Muscle layer of duodenum (tissue), 2 donors: ENCODE results near the gene THADA.

Source experiments
- H3K27ac ChIP-seq: one replicate; pipeline ENCODE4 v1.7.0; 2013; ENCODE audit warnings: mild to moderate bottlenecking, low read length
- H3K27me3 ChIP-seq: one replicate; pipeline ENCODE4 v1.7.0; 2013; ENCODE audit warnings: low read depth, mild to moderate bottlenecking, control low read depth, low read length
- H3K36me3 ChIP-seq, 2 donors: one replicate each; pipeline ENCODE4 v1.7.0; 2013; ENCODE audit warnings: low read length in 2 of 2, control low read depth in 1 of 2, mild to moderate bottlenecking in 1 of 2; ENCODE audit not compliant: insufficient read depth in 2 of 2, control insufficient read depth in 1 of 2
- H3K4me1 ChIP-seq, 2 donors: one replicate each; pipeline ENCODE4 v1.7.0; 2013; ENCODE audit warnings: low read length in 2 of 2, mild to moderate bottlenecking in 2 of 2, control low read depth in 1 of 2, moderate library complexity in 1 of 2; ENCODE audit not compliant: insufficient read depth in 2 of 2, control insufficient read depth in 1 of 2
- H3K4me3 ChIP-seq, 2 donors: one replicate each; pipeline ENCODE4 v1.7.0; 2013; ENCODE audit warnings: low read length in 2 of 2, low read depth in 1 of 2, mild to moderate bottlenecking in 1 of 2
- H3K9me3 ChIP-seq, 2 donors: one replicate each; pipeline ENCODE4 v1.7.0; 2013; ENCODE audit warnings: low read length in 2 of 2, control low read depth in 1 of 2, mild to moderate bottlenecking in 1 of 2; ENCODE audit not compliant: control insufficient read depth in 1 of 2
- donor health status: healthy.

THADA gene

DNA sequence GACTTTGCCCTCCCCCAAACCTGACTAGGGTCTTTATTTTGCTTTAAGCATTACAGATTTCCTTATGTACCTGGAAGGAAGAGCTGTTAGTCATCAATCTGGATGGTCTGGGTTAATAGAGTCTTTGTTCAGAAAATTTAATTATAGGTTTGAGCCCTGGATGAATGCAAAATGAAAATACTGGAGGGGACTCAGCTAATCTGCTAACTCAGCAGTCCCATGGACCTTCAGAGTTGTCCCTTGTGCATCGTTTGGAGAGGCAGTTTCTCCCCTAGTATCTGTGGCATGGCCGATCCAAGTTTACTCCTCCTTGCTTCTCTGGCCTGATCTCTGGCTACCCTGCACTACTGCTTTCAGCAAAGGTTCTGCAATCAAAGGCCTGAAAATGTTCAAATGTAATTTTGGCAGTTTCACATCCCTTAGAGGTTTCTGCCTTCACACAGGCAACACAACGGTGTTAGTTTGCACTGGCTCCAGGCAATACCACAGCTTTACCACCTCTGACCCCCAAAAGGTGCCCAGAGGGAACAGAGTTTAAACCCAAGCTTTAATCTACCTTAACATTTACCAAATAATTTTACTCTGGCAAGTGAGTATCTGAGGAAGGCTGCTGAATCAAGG, 134.3 kb downstream of the THADA start:
- no peaks in the 10 kb centered on the region for H3K9me3 ChIP-seq
- H3K27ac ChIP-seq: no peak overlapping the region
- no peak overlapping the region for H3K4me3 ChIP-seq
- peaks cover 0 to 2% of the 10 kb centered on the region in 2 donors for H3K36me3 ChIP-seq
- no peaks in the 10 kb centered on the region for H3K27me3 ChIP-seq
- H3K4me1 ChIP-seq: peaks cover 21 to 25% of the 10 kb centered on the region in 2 donors

DNA sequence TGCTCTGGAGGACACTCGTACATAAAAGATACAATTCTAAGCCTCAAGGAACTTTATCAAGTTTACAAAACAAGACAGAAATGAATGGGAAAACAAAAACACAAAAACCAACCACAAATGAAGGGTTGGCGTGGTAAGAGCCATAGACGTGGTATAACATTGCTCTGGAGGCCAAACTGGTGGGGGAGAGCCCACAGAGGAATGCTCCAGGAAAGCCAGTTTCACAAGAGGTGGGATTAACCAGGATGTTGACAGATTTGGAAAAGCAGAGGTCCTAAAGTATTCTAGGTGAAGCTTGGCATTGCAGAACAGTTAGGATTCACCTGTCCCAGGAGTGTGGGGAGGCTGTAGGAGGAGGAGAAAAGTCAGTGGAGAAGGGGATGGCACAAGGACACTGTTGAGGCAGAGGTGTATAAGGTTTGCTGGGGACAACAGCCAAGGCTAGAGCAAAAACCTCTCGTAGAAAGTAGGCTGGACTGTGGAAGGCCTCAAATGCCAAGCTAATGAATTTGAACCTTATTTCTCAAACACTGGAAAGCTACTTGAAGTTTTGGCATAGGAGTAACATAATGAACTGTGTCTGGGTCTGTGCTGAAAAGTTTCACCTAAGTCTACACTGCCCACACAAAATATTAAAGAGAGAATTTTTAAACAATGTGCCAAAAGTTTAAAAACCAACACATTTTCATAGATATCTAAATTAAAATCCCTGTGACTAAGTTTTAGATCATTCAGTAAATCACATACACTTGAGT, 135.1 kb downstream of the THADA start:
- H3K4me3 ChIP-seq: no peak overlapping the region
- no peaks in the 10 kb centered on the region for H3K27me3 ChIP-seq
- H3K27ac ChIP-seq: no peak overlapping the region
- H3K4me1 ChIP-seq: peaks cover 26 to 28% of the 10 kb centered on the region in 2 donors
- H3K9me3 ChIP-seq: no peaks in the 10 kb centered on the region
- peaks cover 0 to 2% of the 10 kb centered on the region in 2 donors for H3K36me3 ChIP-seq

DNA sequence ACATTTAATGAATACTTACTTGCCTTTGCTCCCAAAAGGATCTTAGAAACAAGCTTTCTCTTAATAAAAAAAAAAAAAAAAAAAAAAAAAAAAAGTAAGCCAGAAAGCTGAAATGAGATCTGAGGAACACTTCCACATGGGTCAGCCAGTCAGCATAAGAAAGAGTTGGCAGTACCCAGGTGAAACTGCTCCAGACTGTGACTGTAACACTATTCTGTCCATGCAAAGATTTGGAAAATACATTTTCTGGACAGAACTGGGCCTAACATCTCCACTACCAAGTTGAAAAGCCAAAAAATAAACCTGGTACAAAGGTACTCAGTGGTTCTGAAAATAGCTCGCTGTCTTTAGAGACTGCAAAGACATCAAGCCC, 135.7 kb downstream of the THADA start:
- no peaks in the 10 kb centered on the region for H3K27me3 ChIP-seq
- no peaks in the 10 kb centered on the region for H3K9me3 ChIP-seq
- H3K4me1 ChIP-seq: peaks cover 31 to 32% of the 10 kb centered on the region in 2 donors
- peaks cover 0 to 2% of the 10 kb centered on the region in 2 donors for H3K36me3 ChIP-seq
- no peak overlapping the region for H3K4me3 ChIP-seq
- H3K27ac ChIP-seq: no peak overlapping the region

GRCh38 chr2:43459446-43460173, 136.2 kb downstream of the THADA start:
- H3K9me3 ChIP-seq: no peaks in the 10 kb centered on the region
- H3K4me3 ChIP-seq: no peak overlapping the region
- peaks cover 0 to 2% of the 10 kb centered on the region in 2 donors for H3K36me3 ChIP-seq
- H3K27ac ChIP-seq: peak overlapping the region; percentile 18
- no peaks in the 10 kb centered on the region for H3K27me3 ChIP-seq
- peaks cover 31 to 32% of the 10 kb centered on the region in 2 donors for H3K4me1 ChIP-seq

DNA sequence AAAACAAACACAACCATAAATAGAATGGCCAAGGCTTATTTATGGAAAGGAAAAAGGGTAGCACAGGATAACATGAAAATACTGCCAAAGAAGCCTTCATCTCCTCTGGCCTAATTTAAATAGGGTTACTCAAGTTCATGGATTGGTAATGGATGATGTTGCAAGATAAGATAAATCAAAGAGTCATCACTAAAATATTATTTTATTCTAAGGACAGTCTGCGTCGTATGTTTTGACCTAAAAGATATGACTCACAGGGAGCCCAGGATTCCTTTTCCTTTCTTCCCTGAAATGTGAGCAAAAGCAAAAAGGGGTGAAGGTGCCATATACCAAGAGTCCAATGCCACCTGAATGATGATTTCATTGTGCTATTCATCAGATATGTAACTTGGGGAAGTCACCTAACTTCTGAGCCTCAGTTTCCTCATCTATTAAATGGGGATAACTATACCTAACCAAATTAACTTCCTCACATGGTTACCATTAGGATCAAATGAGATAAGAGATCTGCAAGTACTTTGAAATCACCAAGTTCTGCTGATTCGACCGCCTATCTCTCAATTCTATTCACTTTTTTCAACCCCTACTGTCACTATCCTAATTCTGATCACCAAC, 137.7 kb downstream of the THADA start:
- Histone ChIP-seq H3K36me3 (peaks cover 0 to 2% of the 10 kb centered on the region in 2 donors), H3K4me1 (peaks cover 21 to 25% of the 10 kb centered on the region in 2 donors), H3K4me3 (no peak overlapping the region), H3K27ac (peak overlapping the region; percentile 29), H3K27me3 (no peaks in the 10 kb centered on the region), H3K9me3 (no peaks in the 10 kb centered on the region)

- H3K36me3 ChIP-seq: peaks cover 0 to 2% of the 10 kb centered on the region in 2 donors
- no peak overlapping the region for H3K27ac ChIP-seq
- H3K4me1 ChIP-seq: peaks cover 18 to 20% of the 10 kb centered on the region in 2 donors
- H3K9me3 ChIP-seq: no peaks in the 10 kb centered on the region
- H3K27me3 ChIP-seq: no peaks in the 10 kb centered on the region
- no peak overlapping the region for H3K4me3 ChIP-seq
Measured at GRCh38 chr2:43455731-43456642, 139.9 kb downstream of the THADA start.

GRCh38 chr2:43455296-43455695, 140.5 kb downstream of the THADA start:
- no peaks in the 10 kb centered on the region for H3K27me3 ChIP-seq
- peaks cover 18 to 20% of the 10 kb centered on the region in 2 donors for H3K4me1 ChIP-seq
- H3K4me3 ChIP-seq: no peak overlapping the region
- H3K27ac ChIP-seq: no peak overlapping the region
- H3K9me3 ChIP-seq: no peaks in the 10 kb centered on the region
- peaks cover 0 to 2% of the 10 kb centered on the region in 2 donors for H3K36me3 ChIP-seq

GRCh38 chr2:43454791-43455190, 141.0 kb downstream of the THADA start:
- Histone ChIP-seq H3K27ac (no peak overlapping the region), H3K4me3 (no peak overlapping the region), H3K4me1 (peaks cover 18 to 20% of the 10 kb centered on the region in 2 donors), H3K9me3 (no peaks in the 10 kb centered on the region), H3K36me3 (peaks cover 0 to 2% of the 10 kb centered on the region in 2 donors), H3K27me3 (no peaks in the 10 kb centered on the region)

- H3K9me3 ChIP-seq: no peaks in the 10 kb centered on the region
- no peak overlapping the region for H3K27ac ChIP-seq
- H3K4me3 ChIP-seq: no peak overlapping the region
- H3K36me3 ChIP-seq: peaks cover 0 to 2% of the 10 kb centered on the region in 2 donors
- no peaks in the 10 kb centered on the region for H3K27me3 ChIP-seq
- H3K4me1 ChIP-seq: peaks cover 18 to 20% of the 10 kb centered on the region in 2 donors
Measured at GRCh38 chr2:43453179-43454170, 142.4 kb downstream of the THADA start.
